GM12801 (cell line): Measurements from ENCODE around the gene C8A.

ENCODE experiments used
- CTCF ChIP-seq: IDR thresholded peaks from one replicate; pipeline ENCODE4 v1.5.1; 2011; ENCODE audit warnings: control low read depth; ENCODE audit not compliant: insufficient read length; ENCODE audit errors: extremely low read depth

C8A gene

GRCh38 chr1:56854521-56855099 is at the start of gene C8A:
TSS of gene C8A (plus strand) at chr1:56854797. CDS start at chr1:56854902, 105 bp downstream.
- TF ChIP-seq CTCF, result no peak

- no peak for TF ChIP-seq CTCF
These were observed 47.8 kb upstream of the C8A start for GRCh38 chr1:56806804-56807203.

DNA sequence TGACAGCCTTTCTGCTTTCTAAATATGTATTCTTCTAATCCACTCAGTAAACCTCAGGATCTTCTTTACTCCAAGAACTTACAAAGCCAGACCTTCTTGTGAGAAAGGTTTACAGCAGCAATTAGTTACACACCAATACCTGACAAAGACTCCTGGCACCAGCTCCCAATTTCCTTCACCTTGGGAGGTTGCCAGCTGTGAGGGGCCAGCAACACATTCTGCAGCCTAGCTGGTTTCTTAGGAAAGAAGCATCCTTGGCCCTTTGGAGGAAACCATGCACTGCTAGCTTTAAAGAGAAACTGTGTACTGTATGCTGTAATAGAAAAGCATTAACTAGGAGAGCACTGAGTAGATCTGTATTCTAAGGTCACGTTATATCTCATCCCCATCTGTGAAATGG is 46.2 kb upstream of the C8A start:
- no peak for TF ChIP-seq CTCF

DNA sequence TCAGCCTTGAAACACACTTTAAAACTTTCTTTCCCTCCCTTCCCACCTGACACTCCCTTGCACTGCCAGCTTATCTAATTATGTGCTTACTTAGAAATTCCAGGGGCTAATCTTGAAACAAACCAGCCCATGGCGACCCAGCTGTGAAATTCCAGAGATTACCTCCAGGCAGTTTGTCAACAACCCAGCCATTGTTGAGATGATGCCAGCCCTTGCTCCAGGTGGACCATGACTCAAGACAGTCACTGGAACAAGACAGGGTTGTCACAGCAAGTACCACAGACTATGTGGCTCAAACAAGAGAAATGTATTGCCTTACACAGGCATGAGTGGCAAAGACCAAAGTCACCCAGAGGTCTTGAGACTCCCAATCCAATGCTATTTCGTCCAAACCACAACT is 43.3 kb upstream of the C8A start:
- no peak for TF ChIP-seq CTCF

DNA sequence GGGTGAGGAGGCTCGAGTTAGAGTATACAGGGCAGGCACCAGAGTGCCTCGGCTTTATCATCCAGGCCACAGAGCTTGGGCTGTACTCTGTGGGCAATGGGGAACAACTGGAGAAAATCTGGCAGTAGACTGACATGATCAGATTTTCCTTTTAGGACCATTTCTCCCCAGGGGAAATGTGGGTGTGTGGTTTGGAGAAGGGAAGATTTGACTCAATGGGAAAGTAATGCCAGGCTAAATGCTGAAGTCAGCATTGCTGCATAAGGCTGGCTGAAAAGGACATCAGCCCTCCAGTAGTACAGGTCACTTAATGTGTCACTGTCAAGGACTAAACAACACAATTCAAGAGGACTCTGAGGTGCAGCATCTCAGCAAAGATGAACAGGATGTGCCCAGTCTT is 40.4 kb upstream of the C8A start:
- no peak for TF ChIP-seq CTCF

GRCh38 chr1:56816264-56816663 is 38.3 kb upstream of the C8A start:
- no peak for TF ChIP-seq CTCF

GRCh38 chr1:56816909-56817308 is 37.7 kb upstream of the C8A start:
- no peak for TF ChIP-seq CTCF
